ENCODE measurements around the gene TSHZ2.

The TSHZ2 gene

GRCh38 chr20:53274807-53275206 lies 302.6 kb downstream of the TSHZ2 start:
- DNase-seq (ENCODE audit: low read depth, low spot score), result no peak

GRCh38 chr20:53276143-53276542 lies 304.0 kb downstream of the TSHZ2 start:
- no CpG with 5 or more reads among the region's 3 CpGs for WGBS (ENCODE audit: insufficient coverage, insufficient read length)
- H3K9me3 ChIP-seq (ENCODE audit: control insufficient read depth, insufficient read depth, low read length), result no peaks in the 10 kb centered on the region
- H3K27me3 ChIP-seq (ENCODE audit: control insufficient read depth, insufficient read depth, low read length), result no peaks in the 10 kb centered on the region
- no peak for DNase-seq (ENCODE audit: low read depth, low spot score)
- no peaks in the 10 kb centered on the region for H3K4me1 ChIP-seq (ENCODE audit: control insufficient read depth, insufficient read depth, low read length)
- no peaks in the 10 kb centered on the region for H3K36me3 ChIP-seq (ENCODE audit: control insufficient read depth, insufficient read depth, low read length)
- H3K4me3 ChIP-seq (ENCODE audit: low read length), result no peak overlapping the region
- H3K27ac ChIP-seq (ENCODE audit: low read length), result no peak overlapping the region

More at GRCh38 chr20:53274807-53275206, 302.6 kb downstream of the TSHZ2 start:
- Histone ChIP-seq H3K4me1 (ENCODE audit: control insufficient read depth, insufficient read depth, low read length) (no peaks in the 10 kb centered on the region), H3K27me3 (ENCODE audit: control insufficient read depth, insufficient read depth, low read length) (no peaks in the 10 kb centered on the region), H3K9me3 (ENCODE audit: control insufficient read depth, insufficient read depth, low read length) (no peaks in the 10 kb centered on the region), H3K27ac (ENCODE audit: low read length) (no peak overlapping the region), H3K4me3 (ENCODE audit: low read length) (no peak overlapping the region), H3K36me3 (ENCODE audit: control insufficient read depth, insufficient read depth, low read length) (no peaks in the 10 kb centered on the region)
- WGBS (ENCODE audit: insufficient coverage, insufficient read length), result no CpG with 5 or more reads among the region's 3 CpGs

DNA sequence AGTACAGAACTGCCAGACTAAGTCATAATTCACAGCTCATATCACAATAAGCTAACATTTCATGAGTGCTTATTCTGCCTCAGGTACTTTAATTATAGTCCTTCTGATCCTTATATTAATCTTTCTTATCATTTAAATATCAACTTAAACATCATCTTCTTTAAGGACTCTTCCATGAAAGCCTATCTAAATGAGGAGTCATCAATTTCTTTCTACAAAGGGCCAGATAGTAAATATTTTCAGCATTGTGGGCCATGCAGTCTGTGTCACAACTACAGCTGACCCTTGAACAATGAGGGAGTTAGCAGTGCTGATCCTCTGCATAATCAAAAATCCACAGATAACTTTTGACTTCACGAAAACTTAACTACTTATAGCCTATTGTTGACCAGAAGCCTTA lies 306.4 kb downstream of the TSHZ2 start:
- Histone ChIP-seq H3K4me3 (ENCODE audit: low read length) (no peak overlapping the region), H3K9me3 (ENCODE audit: control insufficient read depth, insufficient read depth, low read length) (no peaks in the 10 kb centered on the region), H3K27me3 (ENCODE audit: control insufficient read depth, insufficient read depth, low read length) (no peaks in the 10 kb centered on the region), H3K27ac (ENCODE audit: low read length) (no peak overlapping the region), H3K36me3 (ENCODE audit: control insufficient read depth, insufficient read depth, low read length) (no peaks in the 10 kb centered on the region), H3K4me1 (ENCODE audit: control insufficient read depth, insufficient read depth, low read length) (peaks cover 7% of the 10 kb centered on the region; the same call in 1 of the 2 replicates)
- no peak for DNase-seq (ENCODE audit: low read depth, low spot score)
- WGBS (ENCODE audit: insufficient coverage, insufficient read length), result no CpG with 5 or more reads among the region's 1 CpG

- Histone ChIP-seq H3K36me3 (ENCODE audit: control insufficient read depth, insufficient read depth, low read length) (no peaks in the 10 kb centered on the region), H3K4me3 (ENCODE audit: low read length) (no peak overlapping the region), H3K4me1 (ENCODE audit: control insufficient read depth, insufficient read depth, low read length) (peaks cover 7% of the 10 kb centered on the region; the same call in 1 of the 2 replicates), H3K27me3 (ENCODE audit: control insufficient read depth, insufficient read depth, low read length) (no peaks in the 10 kb centered on the region), H3K27ac (ENCODE audit: low read length) (no peak overlapping the region), H3K9me3 (ENCODE audit: control insufficient read depth, insufficient read depth, low read length) (no peaks in the 10 kb centered on the region)
- no peak for DNase-seq (ENCODE audit: low read depth, low spot score)
- no CpG with 5 or more reads among the region's 1 CpG for WGBS (ENCODE audit: insufficient coverage, insufficient read length)
These were observed 307.6 kb downstream of the TSHZ2 start for GRCh38 chr20:53279735-53280134.

DNA sequence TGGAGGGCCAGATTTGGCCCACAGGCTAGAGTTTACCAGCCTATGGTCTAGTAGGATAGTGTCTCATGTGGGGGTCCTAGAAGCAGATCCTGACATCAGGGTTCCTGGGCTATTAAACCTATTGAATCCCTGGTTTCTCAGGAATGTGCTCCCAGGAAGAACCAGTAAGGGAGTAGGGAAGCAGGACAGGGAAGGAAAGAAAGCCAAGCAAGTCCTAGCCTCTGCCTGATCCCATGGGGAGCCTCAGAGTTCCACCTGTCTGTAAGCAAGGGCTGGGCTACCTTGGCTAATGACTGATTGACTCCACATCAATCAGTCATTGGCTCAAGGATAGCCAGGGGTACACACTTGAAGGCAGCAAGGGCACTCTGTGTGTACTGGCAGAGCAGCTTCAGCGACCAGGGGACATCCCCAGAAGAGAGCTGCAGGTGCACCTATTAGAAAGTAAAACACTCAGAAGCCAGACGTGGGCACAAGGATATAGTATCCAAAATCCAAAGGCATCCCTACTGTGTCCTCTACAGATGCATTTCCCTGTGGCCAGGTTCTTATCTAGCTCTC lies 309.5 kb downstream of the TSHZ2 start:
- Histone ChIP-seq H3K27ac (ENCODE audit: low read length) (no peak overlapping the region), H3K27me3 (ENCODE audit: control insufficient read depth, insufficient read depth, low read length) (no peaks in the 10 kb centered on the region; the same call in 1 of the 2 replicates), H3K36me3 (ENCODE audit: control insufficient read depth, insufficient read depth, low read length) (no peaks in the 10 kb centered on the region), H3K4me3 (ENCODE audit: low read length) (no peak overlapping the region), H3K4me1 (ENCODE audit: control insufficient read depth, insufficient read depth, low read length) (peaks cover 7% of the 10 kb centered on the region; the same call in 1 of the 2 replicates), H3K9me3 (ENCODE audit: control insufficient read depth, insufficient read depth, low read length) (no peaks in the 10 kb centered on the region)
- no peak for DNase-seq (ENCODE audit: low read depth, low spot score)
- WGBS (ENCODE audit: insufficient coverage, insufficient read length), result no CpG with 5 or more reads among the region's 2 CpGs

DNA sequence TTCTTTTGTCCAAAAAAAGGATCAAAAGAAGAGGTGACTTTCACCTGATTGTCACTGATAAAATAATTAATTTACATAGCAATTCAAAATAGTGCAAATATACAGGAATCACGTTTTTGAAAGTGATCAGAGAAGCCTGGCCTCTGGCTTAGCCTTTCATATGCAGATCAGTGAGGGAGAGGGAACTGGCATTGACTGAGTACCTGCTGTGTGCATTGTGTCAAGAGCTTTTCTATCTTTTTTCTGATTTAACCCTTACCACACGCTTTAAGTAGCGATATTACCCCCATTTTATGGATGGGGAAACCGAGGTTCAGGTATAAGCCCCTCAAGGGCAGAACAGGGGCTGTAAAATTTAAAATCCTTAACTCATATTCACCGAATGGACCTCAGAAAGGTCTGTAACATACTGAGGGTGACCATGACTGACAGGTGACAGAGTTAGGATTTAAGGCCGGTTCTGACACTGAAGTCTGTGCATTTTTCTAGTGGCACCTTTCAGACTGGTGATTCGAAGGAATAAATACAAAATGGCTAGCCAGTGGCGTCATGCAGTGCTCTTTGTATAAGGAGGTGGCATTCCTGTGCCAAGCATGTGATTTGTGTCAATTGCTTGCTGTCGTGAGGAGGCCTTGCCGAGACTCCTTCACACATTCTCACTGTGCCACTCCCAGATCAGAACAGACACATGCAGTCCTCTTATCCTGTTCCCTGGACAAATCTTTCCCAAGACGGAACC lies 310.2 kb downstream of the TSHZ2 start:
- no peaks in the 10 kb centered on the region for H3K9me3 ChIP-seq (ENCODE audit: control insufficient read depth, insufficient read depth, low read length)
- H3K36me3 ChIP-seq (ENCODE audit: control insufficient read depth, insufficient read depth, low read length), result no peaks in the 10 kb centered on the region
- no peaks in the 10 kb centered on the region; the same call in 1 of the 2 replicates for H3K27me3 ChIP-seq (ENCODE audit: control insufficient read depth, insufficient read depth, low read length)
- no peak overlapping the region for H3K4me3 ChIP-seq (ENCODE audit: low read length)
- WGBS (ENCODE audit: insufficient coverage, insufficient read length), result no CpG with 5 or more reads among the region's 11 CpGs
- no peak overlapping the region for H3K27ac ChIP-seq (ENCODE audit: low read length)
- no peak for DNase-seq (ENCODE audit: low read depth, low spot score)
- H3K4me1 ChIP-seq (ENCODE audit: control insufficient read depth, insufficient read depth, low read length), result peaks cover 7% of the 10 kb centered on the region; the same call in 1 of the 2 replicates

DNA sequence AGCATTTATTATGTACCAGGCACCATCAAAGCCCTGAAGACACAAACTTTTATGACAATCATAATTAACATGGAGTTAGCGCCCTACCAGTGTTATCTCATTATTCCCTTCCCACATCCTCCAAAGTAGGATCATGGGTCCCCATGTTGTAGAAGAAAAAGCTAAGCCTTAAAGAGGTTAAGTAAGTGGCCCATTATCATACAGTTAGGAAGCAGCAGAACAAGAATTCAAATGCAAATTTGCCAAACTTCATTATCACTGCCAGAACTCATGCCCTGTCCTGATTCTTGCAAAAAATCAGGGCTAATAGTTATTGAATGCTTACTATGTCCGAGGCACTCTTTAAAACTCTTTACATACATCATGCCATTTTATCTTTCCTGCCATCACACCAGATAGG lies 310.9 kb downstream of the TSHZ2 start:
- H3K4me3 ChIP-seq (ENCODE audit: low read length), result no peak overlapping the region
- no peaks in the 10 kb centered on the region for H3K36me3 ChIP-seq (ENCODE audit: control insufficient read depth, insufficient read depth, low read length)
- H3K27me3 ChIP-seq (ENCODE audit: control insufficient read depth, insufficient read depth, low read length), result no peaks in the 10 kb centered on the region; the same call in 1 of the 2 replicates
- WGBS (ENCODE audit: insufficient coverage, insufficient read length), result no CpG with 5 or more reads among the region's 2 CpGs
- H3K4me1 ChIP-seq (ENCODE audit: control insufficient read depth, insufficient read depth, low read length), result peaks cover 7% of the 10 kb centered on the region; the same call in 1 of the 2 replicates
- no peak for DNase-seq (ENCODE audit: low read depth, low spot score)
- H3K9me3 ChIP-seq (ENCODE audit: control insufficient read depth, insufficient read depth, low read length), result no peaks in the 10 kb centered on the region
- no peak overlapping the region for H3K27ac ChIP-seq (ENCODE audit: low read length)

GRCh38 chr20:53283597-53283996 lies 311.4 kb downstream of the TSHZ2 start:
- WGBS (ENCODE audit: insufficient coverage, insufficient read length), result no CpG with 5 or more reads among the region's 3 CpGs
- Histone ChIP-seq H3K27me3 (ENCODE audit: control insufficient read depth, insufficient read depth, low read length) (no peaks in the 10 kb centered on the region; the same call in 1 of the 2 replicates), H3K36me3 (ENCODE audit: control insufficient read depth, insufficient read depth, low read length) (no peaks in the 10 kb centered on the region)

GRCh38 chr20:53284256-53284655 lies 312.1 kb downstream of the TSHZ2 start:
- no peak overlapping the region for H3K4me3 ChIP-seq (ENCODE audit: low read length)
- H3K9me3 ChIP-seq (ENCODE audit: control insufficient read depth, insufficient read depth, low read length), result no peaks in the 10 kb centered on the region
- no CpG with 5 or more reads among the region's 11 CpGs for WGBS (ENCODE audit: insufficient coverage, insufficient read length)
- H3K4me1 ChIP-seq (ENCODE audit: control insufficient read depth, insufficient read depth, low read length), result peaks cover 7% of the 10 kb centered on the region; the same call in 1 of the 2 replicates
- no peak for DNase-seq (ENCODE audit: low read depth, low spot score)
- H3K36me3 ChIP-seq (ENCODE audit: control insufficient read depth, insufficient read depth, low read length), result no peaks in the 10 kb centered on the region
- H3K27me3 ChIP-seq (ENCODE audit: control insufficient read depth, insufficient read depth, low read length), result no peaks in the 10 kb centered on the region; the same call in 1 of the 2 replicates
- no peak overlapping the region for H3K27ac ChIP-seq (ENCODE audit: low read length)

More at GRCh38 chr20:53283597-53283996, 311.4 kb downstream of the TSHZ2 start:
- H3K4me3 ChIP-seq (ENCODE audit: low read length), result no peak overlapping the region
- peaks cover 7% of the 10 kb centered on the region; the same call in 1 of the 2 replicates for H3K4me1 ChIP-seq (ENCODE audit: control insufficient read depth, insufficient read depth, low read length)
- no peaks in the 10 kb centered on the region for H3K9me3 ChIP-seq (ENCODE audit: control insufficient read depth, insufficient read depth, low read length)
- H3K27ac ChIP-seq (ENCODE audit: low read length), result no peak overlapping the region
- no peak for DNase-seq (ENCODE audit: low read depth, low spot score)

- Histone ChIP-seq H3K36me3 (ENCODE audit: control insufficient read depth, insufficient read depth, low read length) (no peaks in the 10 kb centered on the region), H3K9me3 (ENCODE audit: control insufficient read depth, insufficient read depth, low read length) (no peaks in the 10 kb centered on the region), H3K27me3 (ENCODE audit: control insufficient read depth, insufficient read depth, low read length) (no peaks in the 10 kb centered on the region; the same call in 1 of the 2 replicates), H3K27ac (ENCODE audit: low read length) (no peak overlapping the region), H3K4me1 (ENCODE audit: control insufficient read depth, insufficient read depth, low read length) (peaks cover 7% of the 10 kb centered on the region; the same call in 1 of the 2 replicates), H3K4me3 (ENCODE audit: low read length) (no peak overlapping the region)
- no CpG with 5 or more reads among the region's 11 CpGs for WGBS (ENCODE audit: insufficient coverage, insufficient read length)
- DNase-seq (ENCODE audit: low read depth, low spot score), result no peak
These were observed 312.5 kb downstream of the TSHZ2 start for GRCh38 chr20:53284696-53285095.
